Panc1 (cell line): ENCODE data around the gene ARSG. TPM values are rescaled to one million over a fixed set of nuclear protein-coding genes. Genes with fewer than 3 reads are reported as not detected.

Experiments used
- ATAC-seq: fragments of 200-7000 bp; cut with Tn5 transposase; 2 replicates; pipeline ENCODE4 v1.9.1; 2020; ENCODE audit warnings: mild to moderate bottlenecking, moderate library complexity
- BruUV-seq: library from RNA; stranded (reverse); fragments of 400-500 nt; replicated peaks from 2 replicates; lab custom pipeline; 2021; lab: Mats Ljungman, UMichigan
- CTCF ChIA-PET: fragments of 300-600 bp; sonication (Branson Sonifier 250); formaldehyde crosslinking; loops from one replicate; lab custom pipeline; 2022; ENCODE audit warnings: antibody characterized with exemption; lab: Charles Lee
- POLR2A ChIA-PET: fragments of 300-600 bp; sonication (Branson Sonifier 250); formaldehyde crosslinking; loops from one replicate; lab custom pipeline; 2022; ENCODE audit warnings: antibody characterized with exemption; lab: Charles Lee
- DNase-seq: peaks from one replicate; pipeline ENCODE4 v3.0.0-alpha.2; 2010; ENCODE audit warnings: low read depth, low spot score
- H3K27ac ChIP-seq: 2 replicates; pipeline ENCODE4 v1.5.1; 2011; ENCODE audit warnings: mild to moderate bottlenecking, low read length, inconsistent platforms
- H3K27me3 ChIP-seq: fragments of 200-500 bp; sonication (Bioruptor generic); 2 replicates; pipeline ENCODE4 v1.6.0; 2014; ENCODE audit warnings: low read length, inconsistent platforms; ENCODE audit not compliant: control insufficient read depth, insufficient read depth
- H3K36me3 ChIP-seq: fragments of 200-500 bp; sonication (Bioruptor generic); 2 replicates; pipeline ENCODE4 v1.5.1; 2014; ENCODE audit warnings: inconsistent platforms, mild to moderate bottlenecking, low read length, moderate library complexity; ENCODE audit not compliant: control insufficient read depth, insufficient read depth
- H3K4me1 ChIP-seq: 2 replicates; pipeline ENCODE4 v1.5.1; 2011; ENCODE audit warnings: inconsistent platforms, mild to moderate bottlenecking, low read length, moderate library complexity; ENCODE audit not compliant: control insufficient read depth, insufficient read depth
- H3K4me3 ChIP-seq, 2 experiments: 2 replicates each; pipeline ENCODE4 v1.5.1; 2011 to 2012; ENCODE audit warnings: low read depth in 2 of 2, low read length in 2 of 2, mild to moderate bottlenecking in 2 of 2, inconsistent platforms in 1 of 2, moderate library complexity in 1 of 2
- H3K9me3 ChIP-seq: fragments of 200-500 bp; sonication (Bioruptor generic); 2 replicates; pipeline ENCODE4 v1.5.1; 2014; ENCODE audit warnings: low read depth, mild to moderate bottlenecking, inconsistent platforms, low read length, moderate library complexity; ENCODE audit not compliant: control insufficient read depth, insufficient read depth
- POLR2AphosphoS5 ChIP-seq: IDR thresholded peaks from 2 replicates; pipeline ENCODE4 v1.6.1; 2012; ENCODE audit warnings: mild to moderate bottlenecking, low read depth, low read length, moderate library complexity
- REST ChIP-seq, 2 experiments: IDR thresholded peaks; 2 replicates each; pipeline ENCODE4 v1.6.1; 2011 to 2012; ENCODE audit warnings: low read depth in 2 of 2, control low read depth in 1 of 2, low read length in 1 of 2, mild to moderate bottlenecking in 1 of 2, moderate library complexity in 1 of 2; ENCODE audit not compliant: insufficient read depth in 1 of 2
- SIN3A ChIP-seq: IDR thresholded peaks from 2 replicates; pipeline ENCODE4 v1.6.1; 2012; ENCODE audit warnings: low read depth, mild to moderate bottlenecking, low read length, moderate library complexity, borderline replicate concordance; ENCODE audit not compliant: insufficient read depth
- TCF7L2 ChIP-seq: IDR thresholded peaks from 2 replicates; pipeline ENCODE4 v1.6.1; 2011; ENCODE audit warnings: mild to moderate bottlenecking, low read depth, low read length, inconsistent platforms
- in situ Hi-C: cut with HindIII; loops from 2 replicates; pipeline ENCODE4 v1.10.0; 2016; ENCODE audit warnings: low sequenced_read_pairs, low pct_unique_long_range_greater_than_20kb
- intact Hi-C: fragments of 100-400 bp; cut with micrococcal nuclease; formaldehyde crosslinking; loops from one replicate; pipeline ENCODE4 v1.10.0; 2022; ENCODE audit not compliant: unreplicated experiment
- total RNA-seq: library from RNA; stranded (reverse); gene quantifications from one replicate; pipeline ENCODE4 v1.2.1, GENCODE V29; 2021; ENCODE audit not compliant: unreplicated experiment
- TF ChIP-seq, protein P1 (sequence below): fragments of 450-650 bp; IDR thresholded peaks from 2 replicates; pipeline ENCODE4 v1.5.1; 2017; ENCODE audit warnings: mild to moderate bottlenecking

The ARSG gene
- total RNA-seq, 1 experiment from 2014 or later = 2.3 TPM

DNA sequence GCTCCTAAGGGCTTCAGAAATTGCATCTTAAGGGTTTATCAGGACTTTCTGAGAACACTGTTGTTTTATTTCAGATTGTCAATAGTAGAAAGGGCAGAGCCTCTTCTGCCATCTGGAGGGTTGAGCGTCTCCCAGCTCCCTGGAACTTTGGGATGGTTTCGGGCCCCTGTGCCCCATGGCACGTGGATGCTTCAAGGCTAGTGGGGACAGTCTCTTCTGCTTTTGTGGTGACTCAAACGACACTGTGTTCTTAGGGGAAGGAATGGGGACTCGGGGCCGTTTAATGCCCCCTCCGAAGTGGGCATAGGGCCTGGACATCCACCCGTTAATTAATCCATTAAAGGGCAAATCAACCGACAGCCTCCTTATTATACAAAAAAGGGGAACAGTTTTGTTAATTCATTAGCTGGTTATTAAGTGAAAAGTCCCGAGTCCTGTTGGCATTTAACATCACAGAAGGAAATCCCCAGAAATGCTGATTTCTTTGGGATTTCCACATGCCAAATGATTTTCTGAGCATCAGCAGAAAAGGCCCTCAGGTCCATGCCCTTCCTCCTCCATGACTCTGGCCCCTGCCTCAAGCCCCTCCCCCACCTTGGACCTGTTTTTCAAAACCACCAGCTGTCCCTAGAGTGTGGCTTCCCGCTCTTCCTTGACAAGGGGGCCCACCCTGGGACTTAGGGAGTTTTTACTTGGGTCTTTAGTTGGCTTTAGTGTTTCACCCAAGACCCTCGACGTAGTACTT lies 68.7 kb downstream of the ARSG start:
- intact Hi-C loops (no loop called here), in situ Hi-C loops (no loop called here)
- ATAC-seq (no peak), DNase-seq (no peak)
- Histone ChIP-seq H3K9me3 (no peaks in the 10 kb centered on the region), H3K4me1 (no peaks in the 10 kb centered on the region), H3K27me3 (no peaks in the 10 kb centered on the region), H3K36me3 (no peaks in the 10 kb centered on the region), H3K4me3 (no peak overlapping the region), H3K27ac (no peak overlapping the region)
- no peak for TF ChIP-seq REST (IDR thresholded peaks at IDR 0.05; ENCODE audit: insufficient read depth in 1 of 2, low read depth in 2 of 2, low read length in 1 of 2)
- no peak for TF ChIP-seq POLR2AphosphoS5
- TF ChIP-seq TCF7L2 = no peak
- TF ChIP-seq, protein P1, sequence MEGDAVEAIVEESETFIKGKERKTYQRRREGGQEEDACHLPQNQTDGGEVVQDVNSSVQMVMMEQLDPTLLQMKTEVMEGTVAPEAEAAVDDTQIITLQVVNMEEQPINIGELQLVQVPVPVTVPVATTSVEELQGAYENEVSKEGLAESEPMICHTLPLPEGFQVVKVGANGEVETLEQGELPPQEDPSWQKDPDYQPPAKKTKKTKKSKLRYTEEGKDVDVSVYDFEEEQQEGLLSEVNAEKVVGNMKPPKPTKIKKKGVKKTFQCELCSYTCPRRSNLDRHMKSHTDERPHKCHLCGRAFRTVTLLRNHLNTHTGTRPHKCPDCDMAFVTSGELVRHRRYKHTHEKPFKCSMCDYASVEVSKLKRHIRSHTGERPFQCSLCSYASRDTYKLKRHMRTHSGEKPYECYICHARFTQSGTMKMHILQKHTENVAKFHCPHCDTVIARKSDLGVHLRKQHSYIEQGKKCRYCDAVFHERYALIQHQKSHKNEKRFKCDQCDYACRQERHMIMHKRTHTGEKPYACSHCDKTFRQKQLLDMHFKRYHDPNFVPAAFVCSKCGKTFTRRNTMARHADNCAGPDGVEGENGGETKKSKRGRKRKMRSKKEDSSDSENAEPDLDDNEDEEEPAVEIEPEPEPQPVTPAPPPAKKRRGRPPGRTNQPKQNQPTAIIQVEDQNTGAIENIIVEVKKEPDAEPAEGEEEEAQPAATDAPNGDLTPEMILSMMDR = no peak
- no peak for TF ChIP-seq SIN3A
- CTCF ChIA-PET = no interaction called here
- POLR2A ChIA-PET = no interaction called here
- BruUV-seq = no TSS peak

- no peaks in the 10 kb centered on the region for H3K36me3 ChIP-seq
- ATAC-seq (no peak), DNase-seq (no peak)
- H3K4me3 ChIP-seq = no peak overlapping the region
- H3K27ac ChIP-seq = no peak overlapping the region
- no peaks in the 10 kb centered on the region for H3K4me1 ChIP-seq
- no peaks in the 10 kb centered on the region for H3K9me3 ChIP-seq
- no peak for TF ChIP-seq REST (IDR thresholded peaks at IDR 0.05; ENCODE audit: insufficient read depth in 1 of 2, low read depth in 2 of 2, low read length in 1 of 2)
- no peak for TF ChIP-seq POLR2AphosphoS5
- BruUV-seq = no TSS peak
- intact Hi-C loops (no loop called here), in situ Hi-C loops (no loop called here)
- POLR2A ChIA-PET = no interaction called here
- H3K27me3 ChIP-seq = no peaks in the 10 kb centered on the region
- CTCF ChIA-PET = no interaction called here
Measured at GRCh38 chr17:68365469-68365868, 74.2 kb downstream of the ARSG start.
